ENCODE measurements around the gene HPSE2.

Gene HPSE2

DNA sequence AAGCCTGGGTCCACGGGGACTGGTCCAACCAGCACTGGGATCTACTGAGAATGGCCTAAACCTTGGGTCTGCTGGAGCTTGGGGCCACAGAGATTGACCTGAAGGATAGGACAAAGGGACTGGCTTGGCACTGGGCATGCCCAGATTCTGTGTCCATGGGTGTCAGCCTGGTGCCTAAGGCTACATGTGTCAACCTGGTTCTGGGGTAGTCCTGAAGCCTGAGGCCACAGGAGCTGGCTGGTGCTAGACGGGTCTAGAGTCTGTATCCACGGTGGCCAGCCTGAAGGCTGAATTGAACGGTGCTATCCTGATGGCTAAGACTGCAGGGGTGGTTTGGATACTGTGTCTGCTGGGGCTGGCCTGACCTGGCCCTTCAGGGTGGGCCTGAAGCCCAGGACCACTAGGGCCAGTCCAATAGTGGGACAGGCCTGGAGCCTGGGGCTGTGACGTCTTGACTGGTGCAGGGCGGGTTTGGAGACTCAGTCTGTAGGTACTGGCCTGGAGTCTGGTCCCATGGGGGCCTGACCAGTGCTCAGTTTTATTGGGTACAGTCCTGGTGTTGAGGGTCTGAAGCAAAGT is 636.5 kb downstream of the HPSE2 start:
- DNase-seq (ENCODE audit: low read depth): no peak
- no peak overlapping the region for H3K4me3 ChIP-seq (ENCODE audit: low read depth, low read length)
- TF ChIP-seq, protein P1, sequence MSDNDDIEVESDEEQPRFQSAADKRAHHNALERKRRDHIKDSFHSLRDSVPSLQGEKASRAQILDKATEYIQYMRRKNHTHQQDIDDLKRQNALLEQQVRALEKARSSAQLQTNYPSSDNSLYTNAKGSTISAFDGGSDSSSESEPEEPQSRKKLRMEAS (IDR thresholded peaks at IDR 0.05; ENCODE audit: low read depth, low read length): no peak
- TF ChIP-seq POLR2A (IDR thresholded peaks at IDR 0.05; ENCODE audit: extremely low read depth, insufficient read length): no peak
- no peak for TF ChIP-seq CTCF (IDR thresholded peaks at IDR 0.05; ENCODE audit: low read depth, low read length)
- TF ChIP-seq MYC (IDR thresholded peaks at IDR 0.05; ENCODE audit: low read depth, low read length): no peak

DNA sequence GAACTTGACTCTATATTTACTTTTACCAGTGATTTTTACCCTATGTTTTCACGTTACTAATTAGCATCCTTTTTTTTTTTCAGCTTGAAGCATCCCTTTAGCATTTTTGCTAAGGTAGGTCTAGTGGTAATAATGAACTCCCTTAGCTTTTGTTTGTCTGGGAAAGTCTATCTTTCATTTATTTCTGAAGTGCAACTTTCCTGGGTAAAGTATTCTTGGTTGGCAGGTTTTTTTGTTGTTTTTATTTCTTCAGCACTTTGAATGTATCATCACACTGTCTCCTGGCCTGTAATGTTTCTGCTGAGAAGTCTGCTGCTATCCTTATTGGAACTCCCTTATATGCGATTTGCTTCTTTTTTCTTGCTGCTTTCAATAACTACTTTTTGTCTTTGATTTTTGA is 639.2 kb downstream of the HPSE2 start:
- TF ChIP-seq MYC (IDR thresholded peaks at IDR 0.05; ENCODE audit: low read depth, low read length) (no peak), CTCF (IDR thresholded peaks at IDR 0.05; ENCODE audit: low read depth, low read length) (no peak), POLR2A (IDR thresholded peaks at IDR 0.05; ENCODE audit: extremely low read depth, insufficient read length) (no peak)
- TF ChIP-seq, protein P1 (IDR thresholded peaks at IDR 0.05; ENCODE audit: low read depth, low read length): no peak
- DNase-seq (ENCODE audit: low read depth): no peak
- no peak overlapping the region for H3K4me3 ChIP-seq (ENCODE audit: low read depth, low read length)

DNA sequence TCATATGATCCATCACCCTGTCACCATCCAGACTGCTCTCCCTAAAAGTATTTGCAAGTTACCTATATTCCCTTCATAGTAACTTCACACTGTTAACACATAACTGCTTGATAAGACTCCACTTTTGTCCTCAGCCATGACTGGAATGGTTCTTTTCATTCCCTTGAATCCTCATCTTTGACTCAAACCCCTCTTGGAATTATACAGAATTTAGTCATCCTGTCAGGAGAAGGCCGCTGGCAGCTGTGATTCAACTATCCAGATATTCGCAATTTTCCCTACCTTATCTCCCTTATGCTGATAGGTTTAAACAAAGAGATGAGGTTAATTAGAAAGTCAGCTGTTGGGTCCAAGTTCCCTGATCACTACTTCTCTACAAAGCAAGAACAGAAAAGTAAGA is 646.0 kb downstream of the HPSE2 start:
- TF ChIP-seq POLR2A (IDR thresholded peaks at IDR 0.05; ENCODE audit: extremely low read depth, insufficient read length) (no peak), MYC (IDR thresholded peaks at IDR 0.05; ENCODE audit: low read depth, low read length) (no peak), CTCF (IDR thresholded peaks at IDR 0.05; ENCODE audit: low read depth, low read length) (no peak)
- TF ChIP-seq, protein P1 (IDR thresholded peaks at IDR 0.05; ENCODE audit: low read depth, low read length): no peak
- no peak for DNase-seq (ENCODE audit: low read depth)
- no peak overlapping the region for H3K4me3 ChIP-seq (ENCODE audit: low read depth, low read length)

DNA sequence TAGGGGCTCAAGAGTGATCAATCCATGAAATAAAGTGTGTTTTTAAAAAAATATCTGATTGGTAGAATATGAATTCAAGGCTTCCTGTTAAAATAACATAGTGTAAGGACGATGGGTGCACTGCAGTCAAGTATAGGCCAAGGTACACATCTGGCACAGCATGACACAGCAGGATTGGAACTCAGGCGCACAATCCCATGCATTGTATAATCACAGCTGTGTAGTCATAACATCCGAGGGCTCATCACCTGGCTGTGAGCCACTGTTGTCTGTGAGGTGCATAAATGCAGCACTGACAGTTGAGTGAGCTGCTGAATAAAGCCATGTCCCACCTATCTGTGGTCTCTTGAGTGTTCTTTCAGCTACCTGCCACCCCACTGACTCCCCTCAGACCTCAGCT is 646.6 kb downstream of the HPSE2 start:
- TF ChIP-seq MYC (IDR thresholded peaks at IDR 0.05; ENCODE audit: low read depth, low read length) (no peak), POLR2A (IDR thresholded peaks at IDR 0.05; ENCODE audit: extremely low read depth, insufficient read length) (no peak), CTCF (IDR thresholded peaks at IDR 0.05; ENCODE audit: low read depth, low read length) (no peak)
- TF ChIP-seq, protein P1 (IDR thresholded peaks at IDR 0.05; ENCODE audit: low read depth, low read length): no peak
- no peak for DNase-seq (ENCODE audit: low read depth)
- no peak overlapping the region for H3K4me3 ChIP-seq (ENCODE audit: low read depth, low read length)

- DNase-seq (ENCODE audit: low read depth): no peak
- TF ChIP-seq, protein P1 (IDR thresholded peaks at IDR 0.05; ENCODE audit: low read depth, low read length): no peak
- TF ChIP-seq CTCF (IDR thresholded peaks at IDR 0.05; ENCODE audit: low read depth, low read length): no peak
- TF ChIP-seq POLR2A (IDR thresholded peaks at IDR 0.05; ENCODE audit: extremely low read depth, insufficient read length): no peak
- no peak for TF ChIP-seq MYC (IDR thresholded peaks at IDR 0.05; ENCODE audit: low read depth, low read length)
- no peak overlapping the region for H3K4me3 ChIP-seq (ENCODE audit: low read depth, low read length)
These were observed 648.4 kb downstream of the HPSE2 start for GRCh38 chr10:98587156-98587837.
